HepG2 (cell line): ENCODE measurements around the gene SPATA13. TPM values are rescaled to one million over a fixed set of nuclear protein-coding genes. Genes with fewer than 3 reads are reported as not detected.
A peak's percentile ranks its signal among the peaks of the same experiment; 100 is the strongest.

ENCODE experiments used
- ATAC-seq: fragments of 200-7000 bp; cut with Tn5 transposase; 3 replicates; pipeline ENCODE4 v1.9.1; 2020; ENCODE audit warnings: mild to moderate bottlenecking, moderate library complexity
- BruUV-seq: library from RNA; stranded (reverse); fragments of 400-500 nt; replicated peaks from 2 replicates; lab custom pipeline; 2021; lab: Mats Ljungman, UMichigan
- CTCF ChIA-PET: fragments of 300-600 bp; formaldehyde crosslinking; extraction: SDS; loops from one replicate; lab custom pipeline; 2021; ENCODE audit warnings: low total read pairs, inconsistent platforms, low intra/inter-chr PET ratio; lab: Yijun Ruan, JAX
- POLR2A ChIA-PET: fragments of 350-600 bp; sonication (Branson Sonifier 250); formaldehyde crosslinking; loops from one replicate; lab custom pipeline; 2020; ENCODE audit warnings: antibody characterized with exemption, inconsistent platforms; lab: Yijun Ruan, JAX
- DNase-seq: peaks from one replicate; pipeline ENCODE4 v3.0.0-alpha.2; 2015; ENCODE audit warnings: low spot score
- FAIRE-seq: peaks from 3 replicates; lab custom pipeline; 2011; peaks lifted over from hg19 to GRCh38; lab: Jason Lieb, UNC
- H2AFZ ChIP-seq: one replicate; pipeline ENCODE4 v1.6.1; 2011; ENCODE audit warnings: low read length, inconsistent platforms
- H3K27ac ChIP-seq: fragments of 300-600 bp; 3 replicates; pipeline ENCODE4 v1.8.0; 2011; ENCODE audit warnings: mixed run types, mild to moderate bottlenecking, mixed read lengths, low read length, inconsistent platforms; ENCODE audit not compliant: insufficient read depth; ENCODE audit errors: extremely low read length
- H3K27me3 ChIP-seq, 2 experiments: fragments of 200-600 bp in 1 of 2; 2 replicates in 1 of 2; 3 replicates in 1 of 2; pipeline versions ENCODE4 v1.6.0 to v1.8.0; 2011; ENCODE audit warnings: low read length in 2 of 2, mild to moderate bottlenecking in 2 of 2, moderate library complexity in 2 of 2, inconsistent platforms in 1 of 2; ENCODE audit not compliant: insufficient read depth in 2 of 2, control insufficient read depth in 1 of 2
- H3K36me3 ChIP-seq, 2 experiments: fragments of 200-600 bp in 1 of 2; replicated peaks in 1 of 2; 2 replicates in 1 of 2; 3 replicates in 1 of 2; pipeline versions ENCODE4 v1.5.1 to v1.8.0; 2011; ENCODE audit warnings: low read length in 2 of 2, inconsistent platforms in 1 of 2; ENCODE audit not compliant: insufficient read depth in 2 of 2, control insufficient read depth in 1 of 2
- H3K4me1 ChIP-seq: 2 replicates; pipeline ENCODE4 v1.5.1; 2012; ENCODE audit warnings: low read length, inconsistent platforms; ENCODE audit not compliant: insufficient read depth
- H3K4me2 ChIP-seq: 2 replicates; pipeline ENCODE4 v1.6.0; 2011; ENCODE audit warnings: low read depth, low read length, inconsistent platforms
- H3K4me3 ChIP-seq, 3 experiments: fragments of 200-600 bp in 1 of 3; sonication (generic), shearing (Covaris generic) in 1 of 3; replicated peaks in 1 of 3; 2 replicates each; pipeline ENCODE4 v1.5.1; 2011 to 2016; ENCODE audit warnings: low read length in 3 of 3, inconsistent platforms in 2 of 3, low read depth in 2 of 3, mild to moderate bottlenecking in 2 of 3, control low read depth in 1 of 3, mixed read lengths in 1 of 3; ENCODE audit not compliant: insufficient read depth in 1 of 3
- H3K79me2 ChIP-seq: one replicate; pipeline ENCODE4 v1.6.1; 2011; ENCODE audit warnings: low read length, inconsistent platforms; ENCODE audit not compliant: insufficient read depth
- H3K9ac ChIP-seq: 2 replicates; pipeline ENCODE4 v1.6.0; 2011; ENCODE audit warnings: mild to moderate bottlenecking, low read depth, low read length, inconsistent platforms; ENCODE audit not compliant: insufficient read depth
- H3K9me3 ChIP-seq: 2 replicates; pipeline ENCODE4 v1.5.1; 2012; ENCODE audit warnings: mild to moderate bottlenecking, low read length
- H4K20me1 ChIP-seq: 2 replicates; pipeline ENCODE4 v1.6.0; 2011; ENCODE audit warnings: inconsistent platforms, mild to moderate bottlenecking, low read length, moderate library complexity; ENCODE audit not compliant: insufficient read depth
- CHCHD3 ChIP-seq: sonication (generic); formaldehyde crosslinking; IDR thresholded peaks from 2 replicates; pipeline ENCODE4 v1.8.0; 2022; ENCODE audit warnings: mild to moderate bottlenecking, missing genetic modification reagents, moderate library complexity
- GATAD2A ChIP-seq: IDR thresholded peaks from 2 replicates; pipeline ENCODE4 v1.6.1; 2016
- MAFF ChIP-seq: IDR thresholded peaks from 2 replicates; pipeline ENCODE4 v1.6.1; 2011; ENCODE audit warnings: low read depth, low read length, improper control_type of control experiment
- PHB2 ChIP-seq: fragments of 450-650 bp; IDR thresholded peaks from 2 replicates; pipeline ENCODE4 v1.6.1; 2018; ENCODE audit not compliant: partially characterized antibody
- STAT5B ChIP-seq: sonication (generic); formaldehyde crosslinking; IDR thresholded peaks from 2 replicates; pipeline ENCODE4 v1.4.0; 2020; ENCODE audit warnings: missing genetic modification reagents
- ZFP1 ChIP-seq: IDR thresholded peaks from 2 replicates; pipeline ENCODE4 v1.6.1; 2016
- ZNF780A ChIP-seq: sonication (generic); formaldehyde crosslinking; IDR thresholded peaks from 2 replicates; pipeline ENCODE4 v1.8.0; 2022; ENCODE audit warnings: mild to moderate bottlenecking, missing genetic modification reagents, moderate library complexity
- WGBS: methylation state at CpG from one replicate; pipeline ENCODE4 v1.1.6; 2017; ENCODE audit warnings: low lambda C conversion rate; 5-methylcytosine and 5-hydroxymethylcytosine counted together
- in situ Hi-C: cut with HindIII; loops from 2 replicates; pipeline ENCODE4 v1.10.0; 2017; ENCODE audit warnings: low pct_unique_long_range_greater_than_20kb; ENCODE audit not compliant: extremely low pct_ligation_motif_present
- intact Hi-C: fragments of 100-400 bp; cut with micrococcal nuclease; formaldehyde crosslinking; loops from one replicate; pipeline ENCODE4 v1.10.0; 2022; ENCODE audit not compliant: unreplicated experiment
- polyA plus RNA-seq, 8 experiments: library from polyadenylated mRNA; depleted of rRNA in 3 of 8; stranded (reverse) in 7 of 8; unstranded in 1 of 8; fragments of >200 nt; fragmentation: Illumina TruSeq in 4 of 8; extraction: Trizol in 4 of 8; gene quantifications; 2 replicates each; pipeline versions ENCODE4 v1.2.1 to v1.2.3, GENCODE V29; 2011 to 2016; ENCODE audit warnings: low read depth in 4 of 8, missing spikeins in 1 of 8, mixed read lengths in 1 of 8; ENCODE audit not compliant: insufficient read depth in 1 of 8
- total RNA-seq, 5 experiments: library from RNA; depleted of rRNA; stranded (reverse); fragments of >200 nt; fragmentation: Illumina TruSeq; extraction: Trizol; gene quantifications; 2 replicates each; pipeline ENCODE4 v1.2.3, GENCODE V29; 2016; ENCODE audit warnings: low read depth in 1 of 5
- TF ChIP-seq, protein P1 (sequence below): sonication (generic); IDR thresholded peaks from 2 replicates; pipeline ENCODE4 v1.6.1; 2016; ENCODE audit warnings: low read depth, borderline replicate concordance
- TF ChIP-seq, protein P2 (sequence below): sonication (generic); formaldehyde crosslinking; IDR thresholded peaks from 2 replicates; pipeline ENCODE4 v1.4.0; 2020; ENCODE audit warnings: mild to moderate bottlenecking, missing genetic modification reagents
- TF ChIP-seq, protein P3 (sequence below): sonication (generic); formaldehyde crosslinking; IDR thresholded peaks from 2 replicates; pipeline ENCODE4 v1.9.0; 2021; ENCODE audit warnings: missing genetic modification reagents, borderline replicate concordance

SPATA13 gene
- total and polyA plus RNA-seq, 2 of the 13 experiments (the other 11 are each of a cell fraction or from before 2014, with no cell fraction given), result 11.3 to 14.2 TPM

DNA sequence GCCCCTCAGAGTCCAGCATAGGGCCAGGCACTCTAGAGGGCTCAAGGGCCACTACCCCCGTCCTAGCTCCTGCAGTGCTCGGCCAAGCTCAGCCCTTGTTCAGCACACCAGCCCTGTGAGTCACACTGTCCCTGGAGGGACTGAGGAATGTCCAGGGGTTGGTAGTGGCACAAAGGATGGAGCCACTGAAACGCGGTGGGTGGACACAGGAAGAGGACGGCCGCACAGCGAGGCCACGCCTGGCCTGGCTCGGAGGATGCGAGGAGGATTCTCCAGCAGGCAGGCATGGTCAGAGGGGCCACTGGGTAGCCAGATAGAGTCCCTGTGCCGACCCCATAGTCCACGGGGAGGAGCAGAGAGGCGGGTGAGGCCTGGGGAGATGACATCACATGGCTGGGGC is 194.6 kb downstream of the SPATA13 start:
- 58% methylated on average over 13 of the region's 13 CpGs for WGBS
- peak; percentile 32 for ATAC-seq
- no TSS peak for BruUV-seq
- POLR2A ChIA-PET, result no interaction called here
- Histone ChIP-seq H2AFZ (no peak overlapping the region), H3K9me3 (no peaks in the 10 kb centered on the region), H3K9ac (no peak overlapping the region), H3K27me3 (0 out of 5 replicates have a peak, but pooled peaks cover 0 to 7% of the 10 kb centered on the region in 2 experiments), H4K20me1 (no peaks in the 10 kb centered on the region), H3K4me1 (no peaks in the 10 kb centered on the region), H3K36me3 (no peaks in the 10 kb centered on the region), H3K79me2 (no peaks in the 10 kb centered on the region), H3K4me2 (no peak overlapping the region), H3K4me3 (no peak overlapping the region), H3K27ac (no peak overlapping the region)
- DNase-seq, result no peak
- in situ Hi-C loops, result loop anchor here (10.0 kb wide), 1 partner anchor 1420 kb away; no protein-coding TSS in a partner anchor
- no peak for FAIRE-seq
- intact Hi-C loops, result loop anchor here (10.0 kb wide), 1 partner anchor 1420 kb away; no protein-coding TSS in a partner anchor
- CTCF ChIA-PET, result no interaction called here
- TF ChIP-seq, protein P1, sequence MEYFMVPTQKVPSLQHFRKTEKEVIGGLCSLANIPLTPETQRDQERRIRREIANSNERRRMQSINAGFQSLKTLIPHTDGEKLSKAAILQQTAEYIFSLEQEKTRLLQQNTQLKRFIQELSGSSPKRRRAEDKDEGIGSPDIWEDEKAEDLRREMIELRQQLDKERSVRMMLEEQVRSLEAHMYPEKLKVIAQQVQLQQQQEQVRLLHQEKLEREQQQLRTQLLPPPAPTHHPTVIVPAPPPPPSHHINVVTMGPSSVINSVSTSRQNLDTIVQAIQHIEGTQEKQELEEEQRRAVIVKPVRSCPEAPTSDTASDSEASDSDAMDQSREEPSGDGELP, result no peak
- TF ChIP-seq STAT5B (CRISPR knock-in tag) (no peak), ZNF780A (CRISPR knock-in tag) (no peak), PHB2 (no peak), CHCHD3 (CRISPR knock-in tag) (no peak), ZFP1 (CRISPR knock-in tag) (no peak), MAFF (no peak), GATAD2A (CRISPR knock-in tag) (no peak)
- TF ChIP-seq, protein P2, sequence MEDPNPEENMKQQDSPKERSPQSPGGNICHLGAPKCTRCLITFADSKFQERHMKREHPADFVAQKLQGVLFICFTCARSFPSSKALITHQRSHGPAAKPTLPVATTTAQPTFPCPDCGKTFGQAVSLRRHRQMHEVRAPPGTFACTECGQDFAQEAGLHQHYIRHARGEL (CRISPR knock-in tag), result no peak
- TF ChIP-seq, protein P3, sequence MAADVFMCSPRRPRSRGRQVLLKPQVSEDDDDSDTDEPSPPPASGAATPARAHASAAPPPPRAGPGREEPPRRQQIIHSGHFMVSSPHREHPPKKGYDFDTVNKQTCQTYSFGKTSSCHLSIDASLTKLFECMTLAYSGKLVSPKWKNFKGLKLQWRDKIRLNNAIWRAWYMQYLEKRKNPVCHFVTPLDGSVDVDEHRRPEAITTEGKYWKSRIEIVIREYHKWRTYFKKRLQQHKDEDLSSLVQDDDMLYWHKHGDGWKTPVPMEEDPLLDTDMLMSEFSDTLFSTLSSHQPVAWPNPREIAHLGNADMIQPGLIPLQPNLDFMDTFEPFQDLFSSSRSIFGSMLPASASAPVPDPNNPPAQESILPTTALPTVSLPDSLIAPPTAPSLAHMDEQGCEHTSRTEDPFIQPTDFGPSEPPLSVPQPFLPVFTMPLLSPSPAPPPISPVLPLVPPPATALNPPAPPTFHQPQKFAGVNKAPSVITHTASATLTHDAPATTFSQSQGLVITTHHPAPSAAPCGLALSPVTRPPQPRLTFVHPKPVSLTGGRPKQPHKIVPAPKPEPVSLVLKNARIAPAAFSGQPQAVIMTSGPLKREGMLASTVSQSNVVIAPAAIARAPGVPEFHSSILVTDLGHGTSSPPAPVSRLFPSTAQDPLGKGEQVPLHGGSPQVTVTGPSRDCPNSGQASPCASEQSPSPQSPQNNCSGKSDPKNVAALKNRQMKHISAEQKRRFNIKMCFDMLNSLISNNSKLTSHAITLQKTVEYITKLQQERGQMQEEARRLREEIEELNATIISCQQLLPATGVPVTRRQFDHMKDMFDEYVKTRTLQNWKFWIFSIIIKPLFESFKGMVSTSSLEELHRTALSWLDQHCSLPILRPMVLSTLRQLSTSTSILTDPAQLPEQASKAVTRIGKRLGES (CRISPR knock-in tag), result no peak
